HepG2 (cell line): ENCODE data around the gene NRAS. TPM values are rescaled to one million over a fixed set of nuclear protein-coding genes. Genes with fewer than 3 reads are reported as not detected.

Experiments used
- EEA1 ChIP-seq: sonication (generic); formaldehyde crosslinking; IDR thresholded peaks from 2 replicates; pipeline ENCODE4 v1.5.1; 2020; ENCODE audit warnings: mild to moderate bottlenecking, missing genetic modification reagents, borderline replicate concordance
- LCORL ChIP-seq, 2 experiments: fragments of 450-650 bp in 1 of 2; sonication (generic) in 1 of 2; formaldehyde crosslinking in 1 of 2; IDR thresholded peaks; 2 replicates each; pipeline versions ENCODE4 v1.5.0 to v1.6.1; 2017 to 2020; ENCODE audit warnings: antibody characterized with exemption in 1 of 2, missing genetic modification reagents in 1 of 2
- ZBTB4 ChIP-seq: sonication (generic); formaldehyde crosslinking; IDR thresholded peaks from 2 replicates; pipeline ENCODE4 v1.4.0; 2020; ENCODE audit warnings: missing genetic modification reagents, mild to moderate bottlenecking, borderline replicate concordance
- ZHX2 ChIP-seq, 2 experiments: sonication (generic) in 1 of 2; formaldehyde crosslinking in 1 of 2; IDR thresholded peaks; 2 replicates each; pipeline versions ENCODE4 v1.6.1 to v1.9.0; 2014 to 2022; ENCODE audit warnings: antibody characterized with exemption in 1 of 2, borderline replicate concordance in 1 of 2, inconsistent platforms in 1 of 2, low read depth in 1 of 2, missing genetic modification reagents in 1 of 2
- ZNF235 ChIP-seq: sonication (generic); formaldehyde crosslinking; IDR thresholded peaks from 2 replicates; pipeline ENCODE4 v1.8.1; 2023; ENCODE audit warnings: mild to moderate bottlenecking, missing genetic modification reagents, borderline replicate concordance
- ZNF713 ChIP-seq: sonication (generic); formaldehyde crosslinking; IDR thresholded peaks from 2 replicates; pipeline ENCODE4 v1.4.0; 2020; ENCODE audit warnings: mild to moderate bottlenecking, missing genetic modification reagents
- ZSCAN21 ChIP-seq: sonication (generic); formaldehyde crosslinking; IDR thresholded peaks from 2 replicates; pipeline ENCODE4 v1.8.0; 2022; ENCODE audit warnings: mild to moderate bottlenecking, missing genetic modification reagents, moderate library complexity, borderline replicate concordance
- polyA plus RNA-seq, 8 experiments: library from polyadenylated mRNA; depleted of rRNA in 3 of 8; stranded (reverse) in 7 of 8; unstranded in 1 of 8; fragments of >200 nt; fragmentation: Illumina TruSeq in 4 of 8; extraction: Trizol in 4 of 8; gene quantifications; 2 replicates each; pipeline versions ENCODE4 v1.2.1 to v1.2.3, GENCODE V29; 2011 to 2016; ENCODE audit warnings: low read depth in 4 of 8, missing spikeins in 1 of 8, mixed read lengths in 1 of 8; ENCODE audit not compliant: insufficient read depth in 1 of 8
- total RNA-seq, 5 experiments: library from RNA; depleted of rRNA; stranded (reverse); fragments of >200 nt; fragmentation: Illumina TruSeq; extraction: Trizol; gene quantifications; 2 replicates each; pipeline ENCODE4 v1.2.3, GENCODE V29; 2016; ENCODE audit warnings: low read depth in 1 of 5
- TF ChIP-seq, protein P1 (sequence below): IDR thresholded peaks from 2 replicates; pipeline ENCODE4 v1.6.1; 2018; ENCODE audit warnings: missing genetic modification reagents, mild to moderate bottlenecking, missing compliant biosample characterization
- TF ChIP-seq, protein P2 (sequence below): sonication (generic); formaldehyde crosslinking; IDR thresholded peaks from 2 replicates; pipeline ENCODE4 v1.4.0; 2020; ENCODE audit warnings: mild to moderate bottlenecking, low read depth, missing genetic modification reagents

The NRAS gene
- total and polyA plus RNA-seq, 2 of the 13 experiments (the other 11 are each of a cell fraction or from before 2014, with no cell fraction given), result 38.6 to 58.8 TPM

GRCh38 chr1:114757455-114758255, 41.1 kb upstream of the NRAS start, which contains the start of gene CSDE1 (continued):
- TF ChIP-seq, protein P1, sequence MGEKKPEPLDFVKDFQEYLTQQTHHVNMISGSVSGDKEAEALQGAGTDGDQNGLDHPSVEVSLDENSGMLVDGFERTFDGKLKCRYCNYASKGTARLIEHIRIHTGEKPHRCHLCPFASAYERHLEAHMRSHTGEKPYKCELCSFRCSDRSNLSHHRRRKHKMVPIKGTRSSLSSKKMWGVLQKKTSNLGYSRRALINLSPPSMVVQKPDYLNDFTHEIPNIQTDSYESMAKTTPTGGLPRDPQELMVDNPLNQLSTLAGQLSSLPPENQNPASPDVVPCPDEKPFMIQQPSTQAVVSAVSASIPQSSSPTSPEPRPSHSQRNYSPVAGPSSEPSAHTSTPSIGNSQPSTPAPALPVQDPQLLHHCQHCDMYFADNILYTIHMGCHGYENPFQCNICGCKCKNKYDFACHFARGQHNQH (CRISPR knock-in tag), result peak; percentile 17; the same call in 1 of the 2 replicates
- TF ChIP-seq ZHX2 (IDR thresholded peaks at IDR 0.05; ENCODE audit: low read depth) (peak; percentile 99), ZHX2 (CRISPR knock-in tag; IDR thresholded peaks at IDR 0.05; ENCODE audit: borderline replicate concordance) (no peak), ZSCAN21 (0 out of 2 replicates have a peak, but pooled peaks have one; percentile 22), EEA1 (CRISPR knock-in tag) (0 out of 2 replicates have a peak, but pooled peaks have one; percentile 40), ZNF713 (CRISPR knock-in tag) (no peak), ZBTB4 (CRISPR knock-in tag) (peak; percentile 64; the same call in 1 of the 2 replicates), ZNF235 (CRISPR knock-in tag) (peak; percentile 83; the same call in 1 of the 2 replicates), LCORL (IDR thresholded peaks at IDR 0.05) (no peak), LCORL (CRISPR knock-in tag; IDR thresholded peaks at IDR 0.05) (0 out of 2 replicates have a peak, but pooled peaks have one; percentile 52)
- TF ChIP-seq, protein P2, sequence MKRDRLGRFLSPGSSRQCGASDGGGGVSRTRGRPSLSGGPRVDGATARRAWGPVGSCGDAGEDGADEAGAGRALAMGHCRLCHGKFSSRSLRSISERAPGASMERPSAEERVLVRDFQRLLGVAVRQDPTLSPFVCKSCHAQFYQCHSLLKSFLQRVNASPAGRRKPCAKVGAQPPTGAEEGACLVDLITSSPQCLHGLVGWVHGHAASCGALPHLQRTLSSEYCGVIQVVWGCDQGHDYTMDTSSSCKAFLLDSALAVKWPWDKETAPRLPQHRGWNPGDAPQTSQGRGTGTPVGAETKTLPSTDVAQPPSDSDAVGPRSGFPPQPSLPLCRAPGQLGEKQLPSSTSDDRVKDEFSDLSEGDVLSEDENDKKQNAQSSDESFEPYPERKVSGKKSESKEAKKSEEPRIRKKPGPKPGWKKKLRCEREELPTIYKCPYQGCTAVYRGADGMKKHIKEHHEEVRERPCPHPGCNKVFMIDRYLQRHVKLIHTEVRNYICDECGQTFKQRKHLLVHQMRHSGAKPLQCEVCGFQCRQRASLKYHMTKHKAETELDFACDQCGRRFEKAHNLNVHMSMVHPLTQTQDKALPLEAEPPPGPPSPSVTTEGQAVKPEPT (CRISPR knock-in tag), result peak; percentile 76; the same call in 1 of the 2 replicates
